Stomach (tissue), 4 donors: ENCODE measurements around the gene RETREG3.

Experiments used
- CTCF ChIP-seq, 7 experiments: fragments of 450-650 bp in 4 of 7; fragments of 200-600 bp in 3 of 7; sonication (generic) in 3 of 7; IDR thresholded peaks; one replicate each; pipeline ENCODE4 v1.5.1; 2016 to 2019; ENCODE audit warnings: antibody characterized with exemption in 7 of 7, control low read depth in 2 of 7, mild to moderate bottlenecking in 1 of 7
- EP300 ChIP-seq: sonication (generic); formaldehyde crosslinking; IDR thresholded peaks from one replicate; pipeline ENCODE4 v1.6.1; 2017; ENCODE audit warnings: antibody characterized with exemption

- TF ChIP-seq CTCF (IDR thresholded peaks at IDR 0.05) (no peak), EP300 (no peak)
Observed at GRCh38 chr17:42536372-42537155, 72.6 kb downstream of the RETREG3 start.
